Left ventricle myocardium superior (tissue), 1 donor: ENCODE results near the gene PSAT1. TPM values are rescaled to one million over a fixed set of nuclear protein-coding genes. Genes with fewer than 3 reads are reported as not detected.

Source experiments
- ATAC-seq: fragments of 200-7000 bp; cut with Tn5 transposase; one replicate; pipeline ENCODE4 v1.9.1; 2020; ENCODE audit warnings: mild to moderate bottlenecking, moderate library complexity
- DNase-seq: peaks from one replicate; pipeline ENCODE4 v3.0.0-alpha.2; 2020
- intact Hi-C: fragments of 100-400 bp; cut with micrococcal nuclease; formaldehyde crosslinking; loops from one replicate; pipeline ENCODE4 v1.11.0; 2022
- total RNA-seq: library from RNA; stranded (reverse); fragmentation: NEBNext Ultra II Directional; extraction: Animal tissue kit (Norgen Biotek cat#: 25700); gene quantifications from one replicate; pipeline ENCODE4 v1.2.1, GENCODE V29; 2021
- donor health status: DM: no; HTN: yes; CAD: no; lungs with severe emphysema.

Gene PSAT1
- total RNA-seq, 1 donor from 2014 or later: 0.79 TPM

DNA sequence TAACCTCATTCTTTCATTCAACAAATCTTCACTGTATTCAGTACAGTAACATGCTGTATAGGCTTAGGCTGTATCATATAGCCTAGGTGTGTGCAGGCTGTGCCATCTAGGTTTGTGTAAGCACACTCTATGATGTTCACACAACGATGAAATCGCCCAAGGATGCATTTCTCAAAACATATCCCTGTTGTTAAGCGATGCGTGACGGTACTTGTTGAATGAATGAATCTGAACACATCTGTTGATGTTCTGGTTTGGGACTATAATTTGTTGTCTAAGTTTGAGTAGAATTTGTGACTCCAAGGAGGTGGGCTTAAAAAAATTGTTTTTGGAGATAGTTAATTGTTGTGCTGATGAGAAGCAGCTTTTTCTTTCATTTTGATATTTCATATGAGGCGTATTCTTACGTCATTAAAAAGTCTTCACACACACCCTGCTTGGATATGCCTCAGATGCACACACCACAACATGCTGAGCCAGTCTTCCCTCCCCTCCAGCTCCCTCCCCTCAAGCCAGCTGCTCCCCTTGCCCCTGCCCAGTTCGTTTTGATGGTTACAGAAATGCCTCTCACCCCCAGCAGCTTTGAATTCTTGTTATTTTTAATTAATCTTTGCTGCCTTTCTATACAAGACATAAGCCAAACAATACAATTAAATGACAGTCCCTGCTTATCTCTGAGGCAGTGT lies 5.5 kb upstream of the PSAT1 start:
- ATAC-seq: peak; percentile 26
- intact Hi-C loops: no loop called here
- DNase-seq: no peak

GRCh38 chr9:78292026-78292425 lies 4.9 kb upstream of the PSAT1 start:
- intact Hi-C loops: no loop called here
- no peak for ATAC-seq
- no peak for DNase-seq

- no peak for DNase-seq
- intact Hi-C loops: no loop called here
- no peak for ATAC-seq
Measured at GRCh38 chr9:78292716-78293497, 4.0 kb upstream of the PSAT1 start.

- DNase-seq: no peak
Measured at GRCh38 chr9:78294290-78295176, 2.4 kb upstream of the PSAT1 start.

GRCh38 chr9:78295177-78295575 lies 1.7 kb upstream of the PSAT1 start:
- DNase-seq: no peak
- intact Hi-C loops: no loop called here
- ATAC-seq: no peak

More at GRCh38 chr9:78294290-78295176, 2.4 kb upstream of the PSAT1 start:
- no peak for ATAC-seq
- intact Hi-C loops: no loop called here

GRCh38 chr9:78295731-78296130 lies 1.2 kb upstream of the PSAT1 start:
- no peak for ATAC-seq
- no peak for DNase-seq
- intact Hi-C loops: no loop called here

GRCh38 chr9:78296201-78296892 lies 578 bp upstream of the PSAT1 start:
- ATAC-seq: peak; percentile 38
- intact Hi-C loops: no loop called here
- DNase-seq: peak; percentile 61

DNA sequence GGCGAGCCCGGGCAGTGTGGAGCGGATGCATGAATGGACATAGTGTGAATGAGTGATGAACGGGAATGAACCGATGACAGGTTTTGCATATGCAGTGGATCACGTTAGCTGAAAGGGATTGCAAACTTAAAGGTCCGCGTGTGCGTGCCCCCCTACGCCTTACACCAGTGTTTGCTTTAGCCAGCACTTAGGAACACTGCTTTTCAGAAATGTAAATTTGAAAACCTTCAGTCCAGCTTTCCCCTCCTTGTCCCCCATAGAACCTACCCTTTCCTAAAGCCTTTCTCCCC lies 692 bp downstream of the PSAT1 start:
- DNase-seq (no peak), ATAC-seq (no peak)
- intact Hi-C loops: no loop called here

DNA sequence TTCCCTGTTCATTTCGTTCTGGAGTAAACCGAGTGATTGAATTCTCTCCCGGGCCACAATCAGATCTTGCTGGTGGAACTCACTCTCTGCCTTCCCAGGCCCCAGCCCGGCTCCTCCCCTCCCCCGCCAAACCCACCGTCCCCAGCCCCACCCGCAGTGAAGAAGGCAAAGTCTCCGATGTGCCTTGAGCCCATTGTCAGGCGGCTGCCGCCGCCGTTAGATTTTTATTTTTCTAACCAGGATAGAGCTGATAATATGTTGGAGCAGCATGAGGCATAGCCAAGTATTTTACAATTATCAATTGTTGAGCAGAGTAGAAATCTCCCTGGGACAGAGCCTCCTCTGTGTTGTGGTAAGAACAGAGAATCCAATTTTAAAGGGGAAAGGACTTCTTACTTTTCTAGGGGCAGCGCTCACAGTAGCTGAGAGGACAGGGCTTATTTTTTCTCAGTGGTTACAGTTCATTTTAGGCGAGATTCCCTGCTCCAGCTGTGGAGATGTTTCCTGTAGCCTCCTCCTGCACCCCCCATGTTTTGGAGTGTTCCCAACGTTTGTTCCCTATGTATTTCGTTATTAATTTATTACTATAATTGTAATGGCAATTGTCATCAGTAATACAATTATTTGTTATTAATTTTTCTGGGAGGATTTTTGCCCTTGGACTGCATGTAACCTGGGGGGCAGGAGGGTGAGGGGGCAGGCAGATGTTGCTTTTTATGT lies 1.3 kb downstream of the PSAT1 start:
- intact Hi-C loops: no loop called here
- no peak for ATAC-seq
- no peak for DNase-seq

DNA sequence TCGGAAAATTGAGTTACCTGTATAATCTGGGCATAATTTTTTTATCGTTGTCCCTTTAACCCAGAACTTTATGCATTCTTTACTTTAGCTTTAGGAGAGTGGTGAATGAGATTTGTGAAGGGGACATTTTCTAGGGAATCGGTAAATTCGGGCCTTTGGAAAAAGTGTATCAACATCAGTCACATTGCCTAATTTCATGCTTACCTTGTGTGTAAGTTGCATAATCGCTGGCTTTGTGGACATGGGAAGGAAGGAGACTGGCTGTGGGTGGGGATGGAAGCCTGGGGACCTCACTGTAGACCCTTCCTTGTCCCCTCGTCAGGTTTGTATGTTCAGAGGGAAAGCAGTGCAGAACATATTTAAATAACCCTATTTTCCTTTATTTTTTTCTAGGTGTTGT lies 3.3 kb downstream of the PSAT1 start:
- DNase-seq (no peak), ATAC-seq (no peak)
- intact Hi-C loops: no loop called here

- intact Hi-C loops: no loop called here
Measured at GRCh38 chr9:78301466-78301865, 4.5 kb downstream of the PSAT1 start.

DNA sequence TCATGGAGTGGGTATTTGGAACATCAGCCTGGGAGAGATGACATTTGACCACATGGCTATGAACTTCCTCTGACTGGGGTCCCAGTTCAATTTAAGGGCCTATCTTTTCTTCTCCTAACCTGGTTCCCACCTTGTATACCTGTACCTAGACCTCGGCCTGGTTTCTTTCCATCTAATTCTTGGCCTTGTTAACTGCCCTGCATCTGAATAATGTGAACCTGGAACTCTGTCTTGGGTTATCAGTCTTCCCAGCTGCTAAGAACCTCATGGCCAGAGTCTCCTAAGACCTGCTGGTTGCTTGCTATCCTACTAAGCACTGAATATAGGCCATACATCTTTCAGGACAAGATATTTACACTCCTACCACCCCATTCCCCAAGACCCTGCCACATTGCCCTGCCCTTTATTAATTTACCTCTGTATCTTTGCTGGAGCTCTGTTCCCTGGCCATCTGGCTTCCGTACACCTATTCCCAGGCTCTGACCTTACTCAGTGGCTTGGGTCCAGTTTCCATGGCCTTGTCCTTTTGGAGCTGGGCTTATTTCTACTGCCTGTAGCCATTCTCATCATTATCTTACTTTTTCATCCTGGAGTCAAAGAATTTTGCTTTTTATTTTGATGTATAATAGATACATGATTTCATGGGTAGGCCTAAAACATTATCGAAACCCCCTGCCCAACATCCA lies 6.6 kb downstream of the PSAT1 start:
- no peak for ATAC-seq
- DNase-seq: no peak
- intact Hi-C loops: no loop called here

More at GRCh38 chr9:78301466-78301865, 4.5 kb downstream of the PSAT1 start:
- DNase-seq (no peak), ATAC-seq (no peak)

DNA sequence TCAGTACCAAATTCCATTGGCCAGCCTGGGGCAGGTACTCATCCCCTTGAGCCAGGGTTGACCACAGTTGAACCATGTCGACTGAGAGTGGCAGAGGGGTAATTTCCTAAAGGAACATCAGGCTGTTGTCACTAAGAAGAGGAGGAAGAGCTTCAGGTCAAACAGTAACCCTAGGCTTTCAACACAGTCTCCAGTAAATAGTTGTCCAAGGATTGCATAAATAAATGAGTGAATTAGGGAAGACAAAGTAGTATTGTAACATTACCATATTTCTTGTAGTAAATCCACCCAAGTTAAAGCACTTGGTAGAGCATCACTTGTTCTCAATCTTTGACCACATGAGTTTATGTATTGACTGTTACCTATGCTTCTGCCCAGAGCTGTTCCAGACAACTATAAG lies 7.4 kb downstream of the PSAT1 start:
- intact Hi-C loops: no loop called here
- DNase-seq (no peak), ATAC-seq (no peak)

- DNase-seq (no peak), ATAC-seq (no peak)
- intact Hi-C loops: no loop called here
Measured at GRCh38 chr9:78306222-78307076, 9.5 kb downstream of the PSAT1 start.

DNA sequence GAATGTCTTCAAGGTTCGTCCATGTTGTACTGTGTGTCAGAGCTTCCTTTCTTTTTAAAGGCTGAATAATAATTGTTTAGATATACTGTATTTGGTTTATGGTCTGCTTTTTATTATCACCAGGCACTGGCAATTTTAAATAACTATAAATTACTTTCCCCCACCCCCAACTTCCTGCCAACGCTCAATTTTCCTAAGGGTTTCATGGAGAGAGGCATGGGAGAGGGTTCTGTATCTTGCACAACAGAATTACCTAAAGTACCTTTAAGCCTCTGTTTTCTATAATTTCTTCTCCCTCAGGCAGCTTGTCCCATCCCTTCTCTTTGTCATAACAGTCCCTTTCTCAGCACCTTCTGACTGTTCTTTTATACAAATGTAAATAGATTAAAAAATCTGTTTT lies 10.4 kb downstream of the PSAT1 start:
- no peak for DNase-seq
- intact Hi-C loops: no loop called here
- ATAC-seq: no peak

DNA sequence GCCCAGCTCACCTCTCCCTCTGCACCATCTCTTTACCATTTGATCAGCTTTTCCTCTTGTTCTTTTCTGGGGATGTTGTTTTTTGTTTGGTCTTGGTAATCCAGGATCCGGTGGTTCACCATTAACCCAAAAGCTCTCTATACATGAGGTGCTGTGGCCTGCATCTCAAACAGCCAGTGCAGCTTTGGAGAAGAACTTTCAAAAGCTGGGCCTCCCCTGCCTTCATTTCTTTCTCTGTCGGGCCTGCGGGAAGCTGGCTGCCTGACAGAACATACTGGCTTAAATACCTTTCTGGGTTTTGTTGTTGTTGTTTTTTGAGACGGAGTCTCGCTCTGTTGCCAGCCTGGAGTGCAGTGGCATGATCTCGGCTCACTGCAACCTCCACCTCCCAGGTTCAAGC lies 12.1 kb downstream of the PSAT1 start:
- intact Hi-C loops: no loop called here
- DNase-seq (no peak), ATAC-seq (no peak)

DNA sequence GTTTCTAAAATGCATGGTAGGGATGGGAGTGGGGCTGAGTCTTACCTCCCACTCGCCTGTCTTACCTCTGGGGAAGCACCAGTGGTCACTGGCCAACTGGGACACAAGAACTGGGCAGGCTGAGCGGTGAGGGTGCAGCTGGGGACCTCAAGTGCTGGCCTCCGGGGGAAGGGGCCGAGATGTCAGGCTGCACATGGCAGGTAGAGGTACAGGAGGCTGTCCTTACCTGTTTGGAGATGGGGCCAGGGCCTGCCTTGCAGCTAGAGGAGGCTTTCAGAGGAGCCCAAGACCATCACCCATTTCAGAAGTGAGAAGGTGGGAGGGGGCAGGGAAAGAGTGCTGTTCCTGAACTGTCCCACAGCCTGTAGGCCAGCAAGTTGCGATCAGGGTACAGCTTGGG lies 14.2 kb downstream of the PSAT1 start:
- intact Hi-C loops: no loop called here
- no peak for ATAC-seq
- DNase-seq: no peak
